HL-60 (cell line): ENCODE data around the gene ITGB5.

ENCODE experiments used
- GABPA ChIP-seq: IDR thresholded peaks from 2 replicates; pipeline ENCODE4 v1.6.1; 2012; ENCODE audit warnings: low read depth
- POLR2AphosphoS5 ChIP-seq: IDR thresholded peaks from 2 replicates; pipeline ENCODE4 v1.6.1; 2012; ENCODE audit warnings: low read depth
- REST ChIP-seq: IDR thresholded peaks from 2 replicates; pipeline ENCODE4 v1.6.1; 2012; ENCODE audit warnings: low read depth; ENCODE audit not compliant: insufficient replicate concordance
- TF ChIP-seq, protein P1 (sequence below): IDR thresholded peaks from one replicate; pipeline ENCODE4 v1.5.1; 2011; ENCODE audit warnings: low read length, control low read depth, inconsistent platforms; ENCODE audit not compliant: insufficient read depth

- TF ChIP-seq, protein P1, sequence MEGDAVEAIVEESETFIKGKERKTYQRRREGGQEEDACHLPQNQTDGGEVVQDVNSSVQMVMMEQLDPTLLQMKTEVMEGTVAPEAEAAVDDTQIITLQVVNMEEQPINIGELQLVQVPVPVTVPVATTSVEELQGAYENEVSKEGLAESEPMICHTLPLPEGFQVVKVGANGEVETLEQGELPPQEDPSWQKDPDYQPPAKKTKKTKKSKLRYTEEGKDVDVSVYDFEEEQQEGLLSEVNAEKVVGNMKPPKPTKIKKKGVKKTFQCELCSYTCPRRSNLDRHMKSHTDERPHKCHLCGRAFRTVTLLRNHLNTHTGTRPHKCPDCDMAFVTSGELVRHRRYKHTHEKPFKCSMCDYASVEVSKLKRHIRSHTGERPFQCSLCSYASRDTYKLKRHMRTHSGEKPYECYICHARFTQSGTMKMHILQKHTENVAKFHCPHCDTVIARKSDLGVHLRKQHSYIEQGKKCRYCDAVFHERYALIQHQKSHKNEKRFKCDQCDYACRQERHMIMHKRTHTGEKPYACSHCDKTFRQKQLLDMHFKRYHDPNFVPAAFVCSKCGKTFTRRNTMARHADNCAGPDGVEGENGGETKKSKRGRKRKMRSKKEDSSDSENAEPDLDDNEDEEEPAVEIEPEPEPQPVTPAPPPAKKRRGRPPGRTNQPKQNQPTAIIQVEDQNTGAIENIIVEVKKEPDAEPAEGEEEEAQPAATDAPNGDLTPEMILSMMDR, result no peak
- TF ChIP-seq GABPA (no peak), POLR2AphosphoS5 (no peak), REST (no peak)
These were observed 87.1 kb downstream of the ITGB5 start for GRCh38 chr3:124800076-124800475.
